ENCODE results near the gene ABCA4.

The ABCA4 gene

GRCh38 chr1:94104776-94105580 lies 16.0 kb downstream of the ABCA4 start:
- DNase-seq (ENCODE audit: low read depth), result no peak

GRCh38 chr1:94104127-94104684 lies 16.7 kb downstream of the ABCA4 start:
- no peak for DNase-seq (ENCODE audit: low read depth)

DNA sequence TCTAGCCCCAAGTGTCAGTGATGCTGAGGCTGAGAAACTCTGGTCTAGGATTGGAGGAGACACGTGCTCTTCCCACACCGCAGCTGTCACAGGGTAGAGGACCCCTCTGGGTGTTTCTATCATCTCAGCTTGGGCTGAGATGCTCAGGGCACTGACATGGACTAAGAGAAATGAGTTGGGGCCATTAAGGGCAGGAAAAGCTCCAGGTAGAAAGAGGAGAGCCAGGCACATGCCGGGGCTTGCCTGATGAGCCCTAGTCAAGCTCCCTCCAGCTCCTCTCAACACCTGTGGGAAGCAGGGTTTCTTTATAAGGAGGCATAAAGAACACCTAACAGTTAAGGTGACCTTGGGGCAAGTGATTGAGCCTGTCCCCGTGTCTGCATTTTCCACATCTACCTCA lies 17.3 kb downstream of the ABCA4 start:
- DNase-seq (ENCODE audit: low read depth), result no peak

GRCh38 chr1:94101613-94102525 lies 19.1 kb downstream of the ABCA4 start:
- DNase-seq (ENCODE audit: low read depth), result no peak

GRCh38 chr1:94100785-94101612 lies 19.9 kb downstream of the ABCA4 start:
- no peak for DNase-seq (ENCODE audit: low read depth)

DNA sequence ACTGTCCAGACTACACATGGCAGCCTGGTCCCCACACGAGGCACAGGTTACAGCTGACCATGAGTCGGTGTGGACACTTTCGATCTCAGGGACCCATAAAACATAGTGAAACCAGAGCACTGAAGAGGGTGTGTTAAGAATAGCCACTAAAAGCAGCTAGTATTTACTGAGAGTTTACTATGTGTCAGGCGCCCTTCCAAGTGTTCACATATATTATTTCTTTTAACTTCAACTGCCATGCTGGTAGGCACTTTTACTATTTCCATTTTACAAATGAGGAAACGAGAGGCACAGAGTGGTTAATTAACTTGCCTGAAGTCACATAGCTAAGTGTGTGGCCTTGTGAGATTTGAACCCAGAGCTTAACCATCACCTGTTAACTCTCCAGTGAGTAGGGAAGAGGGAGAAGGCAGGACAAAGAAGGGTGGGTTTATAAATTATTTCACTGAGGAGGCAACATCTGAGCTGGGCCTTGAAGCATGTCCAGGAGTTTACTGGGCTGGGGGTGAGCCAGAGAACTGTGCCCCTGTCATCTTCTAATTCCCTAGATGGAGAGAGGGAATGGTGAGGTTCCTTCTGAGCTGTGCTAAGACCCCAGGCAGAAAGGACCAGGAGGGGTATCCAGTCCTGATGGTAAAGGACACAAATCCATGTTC lies 20.7 kb downstream of the ABCA4 start:
- no peak for DNase-seq (ENCODE audit: low read depth)

DNA sequence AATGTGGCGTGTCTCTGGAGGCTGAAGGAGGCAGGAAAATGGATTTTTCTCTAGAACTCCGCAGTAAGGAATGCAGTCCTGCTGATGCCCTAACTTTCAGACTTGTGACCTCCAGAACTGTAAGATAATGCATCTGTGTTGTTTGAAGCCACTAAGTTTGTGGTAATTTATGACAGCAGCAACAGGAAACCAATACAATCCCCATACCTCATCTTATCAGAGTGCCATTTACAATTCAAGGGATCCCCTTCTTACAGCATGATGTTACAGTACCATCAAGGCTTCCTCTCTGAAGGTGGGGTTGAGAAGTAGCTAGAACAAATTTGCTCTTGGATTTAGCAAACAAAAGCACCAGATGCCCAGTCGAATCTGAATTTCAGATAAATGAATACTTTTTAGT lies 21.6 kb downstream of the ABCA4 start:
- no peak for DNase-seq (ENCODE audit: low read depth)

DNA sequence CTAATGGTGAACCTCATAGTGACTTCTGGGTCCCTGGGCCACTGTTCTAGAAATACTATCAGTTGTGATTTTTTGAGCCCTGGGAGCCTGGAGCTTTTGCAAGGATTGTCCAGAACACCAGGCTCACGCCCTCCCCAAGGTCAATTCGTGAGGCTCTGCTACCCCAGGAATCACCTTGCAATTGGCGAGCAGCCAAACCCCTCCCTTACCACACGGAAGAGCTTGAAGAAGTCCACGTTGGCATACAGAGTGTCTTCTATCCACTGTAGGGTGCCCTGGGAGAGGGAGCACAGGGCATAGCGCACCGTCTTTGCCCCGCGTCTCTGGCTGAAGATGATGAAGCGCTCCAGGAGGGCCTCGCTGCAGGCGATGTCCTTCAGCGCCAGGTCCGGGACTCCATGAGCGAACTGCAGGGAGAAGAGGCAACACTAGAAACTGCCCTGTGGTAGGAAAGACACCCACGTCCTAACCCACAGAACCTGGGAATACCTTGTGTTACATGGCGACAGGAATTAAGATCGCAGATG lies 22.3 kb downstream of the ABCA4 start:
- DNase-seq (ENCODE audit: low read depth), result no peak

DNA sequence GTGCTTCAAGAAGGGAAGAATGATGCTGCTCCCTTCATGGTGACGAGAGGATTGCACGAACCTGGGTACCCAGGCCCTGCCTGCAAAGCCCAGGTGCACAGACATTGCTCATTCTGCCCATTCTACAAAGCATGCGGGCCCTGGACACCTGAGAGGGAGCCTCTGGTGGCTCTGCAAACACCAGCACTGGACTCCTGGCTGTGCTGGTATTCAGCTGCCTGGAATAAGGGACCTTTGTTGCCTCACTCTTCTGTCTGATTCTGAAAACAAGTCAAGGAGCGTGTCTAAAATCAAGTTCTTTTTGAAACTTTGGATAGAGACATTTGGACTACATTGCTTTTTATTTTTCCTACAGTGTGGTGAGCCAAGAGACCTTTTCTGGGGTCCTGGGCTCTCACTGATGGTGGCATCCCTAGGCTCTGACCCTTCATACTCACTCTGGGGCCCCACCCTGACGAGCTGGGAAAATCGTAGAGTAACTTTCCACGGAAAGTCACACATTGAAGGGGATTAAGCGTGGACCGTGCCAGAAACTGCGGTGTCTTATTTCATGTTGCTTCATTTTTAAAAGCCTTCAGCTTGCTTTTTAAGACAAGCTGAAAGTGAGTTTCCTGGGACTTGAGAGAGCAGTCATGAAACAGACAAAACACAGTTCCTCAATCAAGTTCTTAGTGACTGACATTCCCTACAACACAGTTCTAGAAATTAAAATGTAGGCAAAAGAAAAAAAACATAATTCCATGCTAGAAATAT lies 24.0 kb downstream of the ABCA4 start:
- DNase-seq (ENCODE audit: low read depth), result no peak

DNA sequence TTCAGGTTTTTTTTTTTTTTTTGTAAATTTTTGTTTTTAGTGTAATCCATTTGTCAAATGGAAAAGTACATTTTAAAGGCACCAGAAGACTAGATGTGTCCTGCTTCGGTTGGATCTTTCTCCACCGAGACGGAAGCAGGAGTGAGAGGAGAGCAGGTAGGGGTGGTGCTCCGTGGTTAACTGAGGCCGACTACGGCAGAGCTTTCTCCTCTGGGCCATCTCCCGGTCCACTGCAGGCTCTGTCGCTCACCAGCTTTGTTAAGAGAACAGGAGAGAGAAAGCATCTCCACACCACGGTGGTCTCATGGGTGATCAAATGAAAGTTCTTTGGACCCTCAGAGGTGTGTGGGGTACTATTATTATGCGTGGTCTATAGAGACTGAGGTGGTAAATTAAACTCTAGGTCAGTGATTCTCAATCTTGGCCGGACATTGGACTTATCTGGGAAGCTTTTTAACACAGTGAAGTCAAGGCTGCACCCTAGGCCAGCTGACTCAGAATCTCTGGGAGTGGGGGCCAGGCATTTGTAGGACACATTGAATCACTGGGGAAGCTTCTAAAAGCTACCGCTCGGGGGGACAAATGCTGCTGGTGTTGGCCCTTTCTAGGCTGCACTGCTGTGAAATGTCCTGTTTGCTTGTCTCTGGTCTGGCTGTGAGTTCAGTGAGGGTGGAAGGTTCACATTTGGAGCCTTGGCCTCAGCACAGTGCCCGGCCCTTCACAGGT lies 25.0 kb downstream of the ABCA4 start:
- no peak for DNase-seq (ENCODE audit: low read depth)

- peak; percentile 86 for DNase-seq (ENCODE audit: low read depth)
Measured at GRCh38 chr1:94095112-94095637, 25.8 kb downstream of the ABCA4 start.

- DNase-seq (ENCODE audit: low read depth), result no peak
Measured at GRCh38 chr1:94094469-94095111, 26.4 kb downstream of the ABCA4 start.

- DNase-seq (ENCODE audit: low read depth), result no peak
Measured at GRCh38 chr1:94093996-94094395, 27.0 kb downstream of the ABCA4 start.

GRCh38 chr1:94093396-94093795 lies 27.6 kb downstream of the ABCA4 start:
- no peak for DNase-seq (ENCODE audit: low read depth)

- DNase-seq (ENCODE audit: low read depth), result no peak
Measured at GRCh38 chr1:94092210-94092613, 28.7 kb downstream of the ABCA4 start.

GRCh38 chr1:94090761-94091160 lies 30.2 kb downstream of the ABCA4 start:
- no peak for DNase-seq (ENCODE audit: low read depth)

GRCh38 chr1:94087193-94087592 lies 33.8 kb downstream of the ABCA4 start:
- no peak for DNase-seq (ENCODE audit: low read depth)

GRCh38 chr1:94084547-94084946 lies 36.4 kb downstream of the ABCA4 start:
- no peak for DNase-seq (ENCODE audit: low read depth)

DNA sequence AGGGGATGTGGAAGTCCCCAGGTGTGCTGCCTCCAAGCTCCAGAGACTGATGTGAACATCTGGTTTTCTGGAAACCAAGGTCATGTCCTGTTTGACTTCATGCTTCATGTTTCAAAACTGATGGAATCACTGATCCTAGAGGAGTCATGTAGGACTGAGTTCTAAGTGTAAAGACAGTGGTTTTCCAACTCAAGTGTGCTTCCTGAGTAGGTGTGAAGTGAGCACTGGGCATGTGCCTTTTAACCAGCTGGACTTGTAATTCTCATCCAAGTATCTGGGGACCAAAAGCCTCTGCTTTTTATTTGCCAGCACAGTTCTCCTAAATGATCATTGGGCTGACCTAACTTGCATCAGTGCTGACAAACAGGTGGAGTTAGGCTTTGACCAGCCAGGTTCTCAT lies 36.9 kb downstream of the ABCA4 start:
- DNase-seq (ENCODE audit: low read depth), result no peak

Measured in non-pigmented ciliary epithelial cell (primary cell).